H1 (cell line): ENCODE results near the gene ENTPD2.

ENCODE experiments used
- POLR2A ChIP-seq, 2 experiments: IDR thresholded peaks; 1 replicate in 1 of 2; 2 replicates in 1 of 2; pipeline ENCODE4 v1.6.1; 2011; ENCODE audit warnings: low read depth in 2 of 2, low read length in 2 of 2, mild to moderate bottlenecking in 2 of 2; ENCODE audit errors: control extremely low read depth in 1 of 2
- SIN3A ChIP-seq, 2 experiments: IDR thresholded peaks in 1 of 2; conservative IDR thresholded peaks in 1 of 2; 2 replicates each; pipeline ENCODE4 v1.6.1; 2011 to 2012; ENCODE audit warnings: low read length in 2 of 2, improper control_type of control experiment in 1 of 2, low read depth in 1 of 2, mild to moderate bottlenecking in 1 of 2
- TF ChIP-seq, protein P1 (sequence below): IDR thresholded peaks from 2 replicates; pipeline ENCODE4 v1.6.1; 2011; ENCODE audit warnings: low read length, improper control_type of control experiment
- TF ChIP-seq, protein P2 (sequence below), 3 experiments: IDR thresholded peaks; 1 replicate in 2 of 3; 2 replicates in 1 of 3; pipeline versions ENCODE4 v1.5.1 to v1.6.1; 2011; ENCODE audit warnings: low read length in 3 of 3, mild to moderate bottlenecking in 3 of 3, inconsistent platforms in 2 of 3, low read depth in 1 of 3, moderate library complexity in 1 of 3; ENCODE audit not compliant: insufficient read depth in 1 of 3; ENCODE audit errors: control extremely low read depth in 1 of 3

DNA sequence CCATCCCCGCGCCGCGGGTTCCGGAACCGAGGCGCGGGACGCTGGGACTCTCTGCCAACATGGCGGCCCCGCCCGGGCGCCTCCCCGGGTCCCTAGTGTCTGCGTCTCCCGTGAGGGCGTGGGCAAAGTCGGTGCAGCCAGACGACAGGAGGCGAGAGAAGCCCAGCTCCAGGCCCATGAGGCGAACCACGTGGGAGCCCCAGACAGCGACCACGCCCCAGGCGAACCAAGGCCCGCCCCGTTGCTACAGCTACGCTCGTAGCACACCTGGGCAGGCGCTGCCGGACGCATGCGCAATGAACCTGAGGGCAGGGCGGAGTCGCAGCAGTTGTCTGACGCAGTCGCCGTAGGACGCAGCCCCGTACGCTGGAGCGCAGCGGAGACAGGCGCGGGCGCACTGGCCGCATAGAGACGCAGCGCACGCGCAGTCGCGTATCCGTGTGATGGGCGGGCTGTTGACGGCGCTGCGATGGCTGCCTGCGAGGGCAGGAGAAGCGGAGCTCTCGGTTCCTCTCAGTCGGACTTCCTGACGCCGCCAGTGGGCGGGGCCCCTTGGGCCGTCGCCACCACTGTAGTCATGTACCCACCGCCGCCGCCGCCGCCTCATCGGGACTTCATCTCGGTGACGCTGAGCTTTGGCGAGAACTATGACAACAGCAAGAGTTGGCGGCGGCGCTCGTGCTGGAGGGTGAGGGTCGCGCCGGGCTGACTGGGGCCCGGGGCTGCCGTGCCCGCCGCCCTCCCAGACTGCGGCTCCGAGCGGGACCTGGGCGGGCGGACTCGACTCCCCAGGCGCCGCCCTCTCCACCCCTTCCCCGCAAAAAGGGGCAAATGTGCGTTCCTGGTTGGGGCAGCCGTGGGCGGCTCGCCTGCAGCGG is 32.9 kb upstream of the ENTPD2 start, which contains the start of gene MAN1B1:
- TF ChIP-seq SIN3A (conservative IDR thresholded peaks at IDR 0.05 in 1 of 2, IDR thresholded peaks at IDR 0.05 in 1 of 2; ENCODE audit: low read depth in 1 of 2, low read length in 2 of 2) = peak; percentile 64 to 86; a peak in 2 of 4 replicates
- TF ChIP-seq, protein P1, sequence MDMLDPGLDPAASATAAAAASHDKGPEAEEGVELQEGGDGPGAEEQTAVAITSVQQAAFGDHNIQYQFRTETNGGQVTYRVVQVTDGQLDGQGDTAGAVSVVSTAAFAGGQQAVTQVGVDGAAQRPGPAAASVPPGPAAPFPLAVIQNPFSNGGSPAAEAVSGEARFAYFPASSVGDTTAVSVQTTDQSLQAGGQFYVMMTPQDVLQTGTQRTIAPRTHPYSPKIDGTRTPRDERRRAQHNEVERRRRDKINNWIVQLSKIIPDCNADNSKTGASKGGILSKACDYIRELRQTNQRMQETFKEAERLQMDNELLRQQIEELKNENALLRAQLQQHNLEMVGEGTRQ = peak; percentile 75
- peak in 1 of 2 experiments; percentile 73; a peak in 1 of 3 replicates for TF ChIP-seq POLR2A (IDR thresholded peaks at IDR 0.05; ENCODE audit: control extremely low read depth in 1 of 2, low read depth in 2 of 2, low read length in 2 of 2)
- TF ChIP-seq, protein P2, sequence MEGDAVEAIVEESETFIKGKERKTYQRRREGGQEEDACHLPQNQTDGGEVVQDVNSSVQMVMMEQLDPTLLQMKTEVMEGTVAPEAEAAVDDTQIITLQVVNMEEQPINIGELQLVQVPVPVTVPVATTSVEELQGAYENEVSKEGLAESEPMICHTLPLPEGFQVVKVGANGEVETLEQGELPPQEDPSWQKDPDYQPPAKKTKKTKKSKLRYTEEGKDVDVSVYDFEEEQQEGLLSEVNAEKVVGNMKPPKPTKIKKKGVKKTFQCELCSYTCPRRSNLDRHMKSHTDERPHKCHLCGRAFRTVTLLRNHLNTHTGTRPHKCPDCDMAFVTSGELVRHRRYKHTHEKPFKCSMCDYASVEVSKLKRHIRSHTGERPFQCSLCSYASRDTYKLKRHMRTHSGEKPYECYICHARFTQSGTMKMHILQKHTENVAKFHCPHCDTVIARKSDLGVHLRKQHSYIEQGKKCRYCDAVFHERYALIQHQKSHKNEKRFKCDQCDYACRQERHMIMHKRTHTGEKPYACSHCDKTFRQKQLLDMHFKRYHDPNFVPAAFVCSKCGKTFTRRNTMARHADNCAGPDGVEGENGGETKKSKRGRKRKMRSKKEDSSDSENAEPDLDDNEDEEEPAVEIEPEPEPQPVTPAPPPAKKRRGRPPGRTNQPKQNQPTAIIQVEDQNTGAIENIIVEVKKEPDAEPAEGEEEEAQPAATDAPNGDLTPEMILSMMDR (IDR thresholded peaks at IDR 0.05; ENCODE audit: control extremely low read depth in 1 of 3, insufficient read depth in 1 of 3, low read depth in 1 of 3, low read length in 3 of 3) = peak in 1 of 3 experiments; percentile 6; a peak in 1 of 4 replicates
